Right ventricle myocardium superior (tissue), 1 donor: Measurements from ENCODE around the gene ADAMTS13. TPM values are rescaled to one million over a fixed set of nuclear protein-coding genes. Genes with fewer than 3 reads are reported as not detected.
"Not testable (repeated sequence)": the region's sequence is repeated elsewhere in the genome, so short reads cannot be mapped to it uniquely, and the experiment has no call there.

Experiments used
- ATAC-seq: fragments of 200-7000 bp; cut with Tn5 transposase; one replicate; pipeline ENCODE4 v1.9.1; 2020; ENCODE audit warnings: mild to moderate bottlenecking; ENCODE audit not compliant: poor library complexity
- DNase-seq: peaks from one replicate; pipeline ENCODE4 v3.0.0-alpha.2; 2020
- intact Hi-C: fragments of 100-400 bp; cut with DNase I; formaldehyde crosslinking; loops from one replicate; pipeline ENCODE4 v1.11.2; 2022
- total RNA-seq: library from RNA; stranded (reverse); fragmentation: NEBNext Ultra II Directional; extraction: Animal tissue kit (Norgen Biotek cat#: 25700); gene quantifications from one replicate; pipeline ENCODE4 v1.2.1, GENCODE V29; 2021
- donor health status: DM: no; HTN: yes; CAD: no; lungs with severe emphysema.

The ADAMTS13 gene
- total RNA-seq, 1 donor from 2014 or later, result 2.8 TPM

- intact Hi-C loops, result no loop called here
- ATAC-seq (no peak), DNase-seq (no peak)
Observed at GRCh38 chr9:133389562-133389961, 32.6 kb upstream of the ADAMTS13 start.

- intact Hi-C loops, result no loop called here
- ATAC-seq (no peak), DNase-seq (no peak)
Observed at GRCh38 chr9:133390713-133391112, 31.5 kb upstream of the ADAMTS13 start.

GRCh38 chr9:133391449-133391848 lies 30.7 kb upstream of the ADAMTS13 start:
- ATAC-seq, DNase-seq, intact Hi-C loops: not testable (repeated sequence)

GRCh38 chr9:133392308-133392707 lies 29.9 kb upstream of the ADAMTS13 start:
- ATAC-seq, DNase-seq, intact Hi-C loops: not testable (repeated sequence)

GRCh38 chr9:133393399-133393798 lies 28.8 kb upstream of the ADAMTS13 start:
- no peak for ATAC-seq

GRCh38 chr9:133394687-133395271 lies 27.4 kb upstream of the ADAMTS13 start:
- intact Hi-C loops, result no loop called here
- DNase-seq (no peak), ATAC-seq (no peak)

More at GRCh38 chr9:133393399-133393798, 28.8 kb upstream of the ADAMTS13 start:
- DNase-seq, result no peak
- intact Hi-C loops, result no loop called here

- ATAC-seq, result no peak
- intact Hi-C loops, result no loop called here
- no peak for DNase-seq
Observed at GRCh38 chr9:133396952-133397351, 25.2 kb upstream of the ADAMTS13 start.

- intact Hi-C loops, result no loop called here
- no peak for DNase-seq
- no peak for ATAC-seq
Observed at GRCh38 chr9:133397370-133397769, 24.8 kb upstream of the ADAMTS13 start.

GRCh38 chr9:133397895-133398294 lies 24.3 kb upstream of the ADAMTS13 start:
- ATAC-seq, result no peak
- DNase-seq, result no peak
- intact Hi-C loops, result no loop called here

- intact Hi-C loops, result no loop called here
- no peak for ATAC-seq
- no peak for DNase-seq
Observed at GRCh38 chr9:133400292-133400691, 21.9 kb upstream of the ADAMTS13 start.

GRCh38 chr9:133401588-133401987 lies 20.6 kb upstream of the ADAMTS13 start:
- no peak for ATAC-seq
- intact Hi-C loops, result no loop called here

GRCh38 chr9:133402689-133403088 lies 19.5 kb upstream of the ADAMTS13 start:
- intact Hi-C loops, result no loop called here

More at GRCh38 chr9:133401588-133401987, 20.6 kb upstream of the ADAMTS13 start:
- no peak for DNase-seq

GRCh38 chr9:133403766-133404453 lies 18.3 kb upstream of the ADAMTS13 start:
- DNase-seq (no peak), ATAC-seq (no peak)
- intact Hi-C loops, result no loop called here

More at GRCh38 chr9:133402689-133403088, 19.5 kb upstream of the ADAMTS13 start:
- no peak for DNase-seq
- no peak for ATAC-seq

GRCh38 chr9:133404454-133405002 lies 17.6 kb upstream of the ADAMTS13 start:
- DNase-seq (no peak), ATAC-seq (no peak)
- intact Hi-C loops, result no loop called here

- intact Hi-C loops, result loop anchor here (2.0 kb wide), 1 partner anchor 81 kb away; no protein-coding TSS in a partner anchor
- ATAC-seq (peak; percentile 28), DNase-seq (no peak)
Observed at GRCh38 chr9:133405508-133406438, 16.4 kb upstream of the ADAMTS13 start.

- DNase-seq, result peak; percentile 80
- ATAC-seq, result peak; percentile 82
- intact Hi-C loops, result loop anchor here (2.0 kb wide), 1 partner anchor 80 kb away; no protein-coding TSS in a partner anchor
Observed at GRCh38 chr9:133406480-133407307, 15.5 kb upstream of the ADAMTS13 start.

GRCh38 chr9:133408042-133408441 lies 14.1 kb upstream of the ADAMTS13 start:
- DNase-seq, result no peak
- intact Hi-C loops, result no loop called here
- no peak for ATAC-seq

GRCh38 chr9:133415170-133415569 lies 7.0 kb upstream of the ADAMTS13 start:
- intact Hi-C loops, result no loop called here

More at GRCh38 chr9:133415170-133415569, 7.0 kb upstream of the ADAMTS13 start:
- ATAC-seq (no peak), DNase-seq (no peak)
